Muscle of leg (tissue), 9 donors: ENCODE results near the gene APPBP2. TPM values are rescaled to one million over a fixed set of nuclear protein-coding genes. Genes with fewer than 3 reads are reported as not detected.

Experiments used
- polyA plus RNA-seq, 8 donors: library from polyadenylated mRNA; unstranded; fragments of 120-200 nt; gene quantifications; one replicate each; pipeline versions ENCODE4 v1.2.1 to v1.2.3, GENCODE V29; 2013; ENCODE audit warnings: inconsistent platforms in 1 of 8, low replicate concordance in 1 of 8; ENCODE audit not compliant: insufficient read length in 8 of 8, insufficient read depth in 1 of 8
- total RNA-seq: library from RNA; stranded (reverse); fragments of 120-200 nt; gene quantifications from one replicate; pipeline ENCODE4 v1.2.4, GENCODE V29; 2013

APPBP2 gene
- total and polyA plus RNA-seq, 9 donors, result 22.0 to 39.7 (median 30.0) TPM

Other genes starting within 250 kb of the APPBP2 start
- gene USP32, start 134.1 kb downstream of the APPBP2 start, total RNA-seq, result 26.0 TPM
- 10 to 100 TPM; 16.7 to 26.9 (median 23.0) TPM for gene USP32, start 134.1 kb downstream of the APPBP2 start, polyA plus RNA-seq
- not detected for gene CHCT1, start 103.8 kb downstream of the APPBP2 start, total RNA-seq
- gene CHCT1, start 103.8 kb downstream of the APPBP2 start, polyA plus RNA-seq, result not detected
- 7.9 TPM for gene PPM1D, start 74.0 kb upstream of the APPBP2 start, total RNA-seq
- 10 to 100 TPM in 3 of 8 donors, 1 to 10 TPM in 5; 8.2 to 12.4 (median 9.7) TPM for gene PPM1D, start 74.0 kb upstream of the APPBP2 start, polyA plus RNA-seq
- gene BCAS3, start 151.6 kb upstream of the APPBP2 start, total RNA-seq, result 15.8 TPM
- gene BCAS3, start 151.6 kb upstream of the APPBP2 start, polyA plus RNA-seq, result 10 to 100 TPM in 3 of 8 donors, 1 to 10 TPM in 5; 7.6 to 11.2 (median 9.2) TPM